Mesenteric fat pad (tissue), 1 donor: ENCODE measurements around the gene HSFX4. TPM values are rescaled to one million over a fixed set of nuclear protein-coding genes. Genes with fewer than 3 reads are reported as not detected.

Source experiments
- total RNA-seq: library from RNA; stranded (reverse); fragmentation: NEBNext Ultra II Directional; extraction: Animal tissue kit (Norgen Biotek cat#: 25700); gene quantifications from one replicate; pipeline ENCODE4 v1.2.1, GENCODE V29; 2021
- donor health status: DM: yes; HTN: yes; CAD: no.

HSFX4 gene
- total RNA-seq, 1 donor from 2014 or later, result not detected

Other genes with a start within 250 kb of the HSFX4 start
- not detected for gene MAGEA11, start 217.5 kb upstream of the HSFX4 start, total RNA-seq
- gene HSFX1, start 155.5 kb upstream of the HSFX4 start, total RNA-seq, result 0.64 TPM
- gene MAGEA9, start 147.6 kb upstream of the HSFX4 start, total RNA-seq, result not detected
- gene MAGEA8, start 48.4 kb upstream of the HSFX4 start, total RNA-seq, result not detected
- gene EOLA2, start 8.9 kb downstream of the HSFX4 start, total RNA-seq, result 37.6 TPM